Measurements from ENCODE around the gene TUBA4A. TPM values are rescaled to one million over a fixed set of nuclear protein-coding genes. Genes with fewer than 3 reads are reported as not detected.

TUBA4A gene
- total and polyA plus RNA-seq, 2 of the 8 experiments (the other 6 are each of a cell fraction or from before 2014, with no cell fraction given) = 67.3 to 172 TPM

GRCh38 chr2:219294356-219295351 lies 40.9 kb upstream of the TUBA4A start (continued):
- peak; percentile 16 for TF ChIP-seq EZH2 (IDR thresholded peaks at IDR 0.05; ENCODE audit: low read depth, low read length, severe bottlenecking)
- no peak for TF ChIP-seq HDAC6 (IDR thresholded peaks at IDR 0.05; ENCODE audit: low read depth, low read length)
- TF ChIP-seq JUND (IDR thresholded peaks at IDR 0.05; ENCODE audit: low read length) = peak; percentile 68
- TF ChIP-seq HDAC2 (IDR thresholded peaks at IDR 0.05; ENCODE audit: borderline replicate concordance in 1 of 2, low read depth in 2 of 2, low read length in 2 of 2) = peak in 1 of 2 experiments; percentile 87; a peak in 2 of 4 replicates
- 0 out of 2 replicates have a peak, but pooled peaks have one; percentile 12 for TF ChIP-seq GABPA (IDR thresholded peaks at IDR 0.05; ENCODE audit: borderline replicate concordance, insufficient read depth, low read length)
- no peak for TF ChIP-seq NRF1 (IDR thresholded peaks at IDR 0.05; ENCODE audit: low read depth, low read length)
- TF ChIP-seq POLR2A (IDR thresholded peaks at IDR 0.05; ENCODE audit: control extremely low read depth in 1 of 2, low read depth in 2 of 2, low read length in 2 of 2) = peak in 1 of 2 experiments; percentile 62; a peak in 2 of 3 replicates
- no peak for TF ChIP-seq CHD7 (IDR thresholded peaks at IDR 0.05; ENCODE audit: insufficient replicate concordance, low read length)
- TF ChIP-seq TCF12 (IDR thresholded peaks at IDR 0.05; ENCODE audit: low read depth, low read length) = peak; percentile 75; the same call in 1 of the 2 replicates

Data from H1 (cell line).